ENCODE measurements around the gene RFPL2. TPM values are rescaled to one million over a fixed set of nuclear protein-coding genes. Genes with fewer than 3 reads are reported as not detected.
"Not testable (repeated sequence)": the region's sequence is repeated elsewhere in the genome, so short reads cannot be mapped to it uniquely, and the experiment has no call there.

RFPL2 gene
- polyA plus RNA-seq, 1 donor = not detected

- no peak for DNase-seq
Observed at GRCh38 chr22:32205974-32206773, 1.3 kb upstream of the RFPL2 start.

GRCh38 chr22:32204040-32204855 is 625 bp downstream of the RFPL2 start:
- DNase-seq = no peak

- no peak for DNase-seq
Observed at GRCh38 chr22:32203181-32204039, 1.5 kb downstream of the RFPL2 start.

GRCh38 chr22:32202539-32203180 is 2.2 kb downstream of the RFPL2 start:
- no peak for DNase-seq

- DNase-seq = no peak
Observed at GRCh38 chr22:32202161-32202538, 2.7 kb downstream of the RFPL2 start.

- DNase-seq = no peak
Observed at GRCh38 chr22:32200752-32201151, 4.1 kb downstream of the RFPL2 start.

- no peak for DNase-seq
Observed at GRCh38 chr22:32199961-32200360, 4.9 kb downstream of the RFPL2 start.

- no peak for DNase-seq
Observed at GRCh38 chr22:32199341-32199740, 5.5 kb downstream of the RFPL2 start.

GRCh38 chr22:32197553-32198226 is 7.2 kb downstream of the RFPL2 start:
- not testable (repeated sequence) for DNase-seq

- DNase-seq = not testable (repeated sequence)
Observed at GRCh38 chr22:32195900-32196299, 9.0 kb downstream of the RFPL2 start.

- not testable (repeated sequence) for DNase-seq
Observed at GRCh38 chr22:32193346-32193745, 11.5 kb downstream of the RFPL2 start.

GRCh38 chr22:32191021-32191420 is 13.9 kb downstream of the RFPL2 start:
- DNase-seq = not testable (repeated sequence)

GRCh38 chr22:32185821-32186220 is 19.1 kb downstream of the RFPL2 start:
- no peak for DNase-seq

GRCh38 chr22:32183625-32184024 is 21.2 kb downstream of the RFPL2 start:
- DNase-seq = no peak

- no peak for DNase-seq
Observed at GRCh38 chr22:32181043-32181442, 23.8 kb downstream of the RFPL2 start.

- no peak for DNase-seq
Observed at GRCh38 chr22:32177221-32177765, 27.6 kb downstream of the RFPL2 start.

GRCh38 chr22:32175683-32176644 is 28.9 kb downstream of the RFPL2 start:
- no peak for DNase-seq

GRCh38 chr22:32175115-32175514 is 29.8 kb downstream of the RFPL2 start:
- DNase-seq = no peak

- no peak for DNase-seq
Observed at GRCh38 chr22:32165681-32166080, 39.2 kb downstream of the RFPL2 start.
